CD4-positive, alpha-beta T cell treated with Interleukin-10 for 1 hour (primary cell): ENCODE measurements around the gene EBF4.
"Not testable (repeated sequence)": the region's sequence is repeated elsewhere in the genome, so short reads cannot be mapped to it uniquely, and the experiment has no call there.

Source experiments
- DNase-seq: peaks from one replicate; pipeline ENCODE4 v3.0.0-alpha.2; 2020

Gene EBF4

GRCh38 chr20:2680046-2680445 lies 12.5 kb upstream of the EBF4 start:
- no peak for DNase-seq

DNA sequence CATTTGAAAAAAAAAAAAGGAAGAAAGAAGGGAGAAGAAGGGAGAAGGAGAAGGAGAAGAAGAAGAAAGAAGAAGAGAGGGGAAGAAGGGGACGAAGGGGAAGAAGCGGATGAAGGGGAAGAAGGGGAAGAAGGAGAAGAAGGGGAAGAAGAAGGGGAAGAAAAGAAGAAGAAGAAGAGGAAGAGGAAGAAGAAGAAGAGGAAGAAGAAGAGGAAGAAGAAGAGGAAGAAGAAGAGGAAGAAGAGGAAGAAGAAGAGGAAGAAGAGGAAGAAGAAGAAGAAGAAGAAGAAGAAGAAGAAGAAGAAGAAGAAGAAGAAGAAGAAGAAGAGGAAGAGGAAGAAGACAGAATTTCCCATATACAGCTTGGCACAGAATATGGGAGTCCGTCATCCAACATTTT lies 10.5 kb upstream of the EBF4 start:
- not testable (repeated sequence) for DNase-seq

DNA sequence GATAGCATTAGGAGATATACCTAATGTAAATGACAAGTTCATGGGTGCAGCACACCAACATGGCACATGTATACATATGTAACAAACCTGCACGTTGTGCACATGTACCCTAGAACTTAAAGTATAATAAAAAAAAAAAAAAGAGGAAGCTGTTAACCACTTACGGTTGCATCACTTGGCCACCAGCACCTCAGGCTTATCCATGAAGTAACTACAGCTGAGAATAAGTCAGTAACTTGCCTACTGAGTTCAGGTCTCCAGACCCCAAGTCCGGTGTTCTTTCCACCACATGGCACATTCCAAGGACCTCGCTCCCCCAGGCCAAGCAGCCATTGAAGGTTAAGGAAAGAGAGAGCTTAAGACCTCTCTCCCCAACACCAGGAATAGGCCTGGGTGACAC lies 7.8 kb upstream of the EBF4 start:
- DNase-seq = not testable (repeated sequence)

GRCh38 chr20:2687514-2687913 lies 5.1 kb upstream of the EBF4 start:
- no peak for DNase-seq

GRCh38 chr20:2688041-2688591 lies 4.5 kb upstream of the EBF4 start:
- DNase-seq = peak; percentile 83

DNA sequence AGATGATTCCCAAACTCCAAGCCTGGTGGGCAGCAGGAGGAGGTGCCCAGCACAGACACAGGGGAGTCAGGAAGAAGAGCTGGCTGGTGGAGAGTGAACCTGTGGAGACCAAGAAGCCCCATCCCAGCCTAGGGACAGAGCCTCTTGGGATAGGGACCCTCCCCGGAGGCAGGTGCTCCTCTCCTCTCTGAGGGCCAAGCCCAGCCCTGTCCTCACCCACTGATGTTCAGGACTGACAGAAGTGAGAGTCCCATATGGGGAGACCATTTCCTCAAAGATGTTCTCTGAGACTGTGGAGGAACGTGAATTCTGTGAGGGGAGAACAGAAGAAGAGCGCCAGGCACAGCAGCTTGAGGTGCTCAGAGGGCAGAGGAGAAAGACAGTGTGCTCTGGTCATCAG lies 2.4 kb upstream of the EBF4 start:
- DNase-seq = no peak

DNA sequence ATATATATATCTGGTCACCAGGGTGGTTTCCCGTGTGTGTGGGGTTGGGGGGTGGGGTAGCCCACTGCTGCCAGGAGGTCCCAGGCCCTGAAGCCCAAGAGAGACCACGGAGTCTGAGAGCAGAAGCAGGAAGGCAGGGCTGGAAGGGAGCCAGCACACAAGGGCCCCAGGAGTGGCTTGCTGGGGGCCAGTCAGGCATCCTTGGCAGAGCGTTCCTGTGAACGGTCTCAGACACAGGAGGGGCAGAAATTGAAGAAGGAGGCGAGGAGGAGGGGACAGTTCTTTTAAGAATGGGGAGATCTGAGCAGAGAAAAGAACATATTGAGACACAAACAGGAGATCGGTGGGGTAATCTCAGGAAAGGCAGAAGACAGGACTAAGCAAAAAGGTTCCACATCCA lies 1.9 kb upstream of the EBF4 start:
- DNase-seq = no peak

- DNase-seq = no peak
Measured at GRCh38 chr20:2691127-2691526, 1.5 kb upstream of the EBF4 start.

DNA sequence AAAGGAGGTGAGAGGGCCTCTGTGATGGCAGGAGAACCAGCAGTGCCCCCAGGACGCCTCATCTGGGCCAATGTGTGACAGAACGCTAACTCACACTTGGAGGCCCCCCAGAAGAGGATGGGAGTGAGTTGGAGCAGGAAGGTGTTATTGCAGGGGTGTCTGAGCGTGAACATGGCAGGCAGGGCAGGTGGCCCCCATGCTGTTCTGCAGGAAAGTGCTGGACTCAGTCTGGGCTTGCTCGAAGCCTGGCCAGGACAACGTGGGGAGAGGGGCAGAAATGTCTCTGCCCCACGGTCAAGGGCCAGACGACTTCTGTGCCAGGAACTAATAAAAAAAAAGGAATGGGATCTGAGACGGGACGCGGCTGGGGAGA lies 931 bp upstream of the EBF4 start:
- no peak for DNase-seq

GRCh38 chr20:2692886-2693285 lies 306 bp downstream of the EBF4 start:
- no peak for DNase-seq

GRCh38 chr20:2693286-2694007 lies 867 bp downstream of the EBF4 start:
- peak; percentile 63 for DNase-seq

GRCh38 chr20:2694008-2694471 lies 1.5 kb downstream of the EBF4 start:
- DNase-seq = peak; percentile 8

- DNase-seq = no peak
Measured at GRCh38 chr20:2694519-2694918, 1.9 kb downstream of the EBF4 start.

DNA sequence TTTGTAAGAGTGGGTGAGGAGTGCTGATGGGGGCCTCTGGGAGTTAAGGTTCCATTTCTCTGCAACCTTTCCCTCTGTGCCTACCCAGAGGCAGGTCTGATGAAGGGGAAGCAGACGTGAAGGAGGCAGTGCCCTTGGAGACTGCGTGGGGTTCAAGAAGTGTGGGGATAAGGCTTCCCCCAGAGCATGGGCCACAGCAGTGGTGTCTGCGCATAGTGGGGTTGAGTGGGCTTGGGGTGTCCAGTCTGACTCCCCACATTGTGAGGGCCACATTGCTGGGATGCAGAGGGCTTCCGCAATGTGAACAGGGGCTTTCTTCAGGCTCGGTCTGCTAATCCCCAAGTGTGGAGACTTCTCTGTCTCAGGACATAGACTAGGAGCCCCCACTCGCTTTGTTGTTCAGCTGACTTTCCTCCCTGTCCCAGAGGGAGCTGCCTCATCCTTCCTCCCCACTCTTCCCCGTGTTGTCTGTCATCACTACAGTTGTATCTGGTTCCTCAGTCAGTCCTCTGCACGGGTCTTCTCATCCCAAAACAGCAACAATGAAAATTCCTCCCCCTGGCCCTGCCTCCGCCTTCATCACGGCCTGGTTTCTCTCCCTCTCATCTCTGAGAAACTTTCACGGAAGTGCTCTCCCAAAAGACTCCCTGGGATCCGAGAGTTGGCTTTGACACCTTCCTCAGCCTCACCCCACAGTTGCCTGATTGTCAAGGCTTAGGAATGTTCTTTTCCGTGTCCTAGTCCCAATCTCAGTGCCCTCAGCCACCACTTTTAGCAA lies 2.8 kb downstream of the EBF4 start:
- DNase-seq = no peak

DNA sequence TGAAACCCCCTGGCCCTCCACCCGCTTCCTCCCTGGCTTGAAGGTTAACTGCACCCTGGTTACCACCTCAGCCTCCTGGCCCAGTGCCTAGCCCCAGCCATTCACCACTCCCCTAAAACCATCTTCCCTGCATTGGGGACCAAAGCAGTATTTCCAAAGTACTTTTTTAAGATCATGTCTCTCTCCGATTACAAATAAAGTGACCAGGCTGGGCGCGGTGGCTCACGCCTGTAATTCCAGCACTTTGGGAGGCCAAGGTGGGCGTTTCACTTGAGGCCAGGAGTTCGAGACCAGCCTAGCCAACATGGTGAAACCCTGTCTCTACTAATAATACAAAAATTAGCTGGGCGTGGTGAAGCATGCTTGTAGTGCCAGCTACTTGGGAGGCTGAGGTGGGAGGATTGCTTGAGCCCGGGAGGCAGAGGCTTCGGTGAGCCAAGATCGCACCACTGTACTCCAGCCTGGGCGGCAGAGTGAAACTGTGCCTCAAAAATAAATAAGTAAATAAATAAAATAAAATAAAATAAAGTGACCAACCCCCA lies 3.5 kb downstream of the EBF4 start:
- not testable (repeated sequence) for DNase-seq

- no peak for DNase-seq
Measured at GRCh38 chr20:2696646-2697045, 4.1 kb downstream of the EBF4 start.

GRCh38 chr20:2697768-2698167 lies 5.2 kb downstream of the EBF4 start:
- no peak for DNase-seq

DNA sequence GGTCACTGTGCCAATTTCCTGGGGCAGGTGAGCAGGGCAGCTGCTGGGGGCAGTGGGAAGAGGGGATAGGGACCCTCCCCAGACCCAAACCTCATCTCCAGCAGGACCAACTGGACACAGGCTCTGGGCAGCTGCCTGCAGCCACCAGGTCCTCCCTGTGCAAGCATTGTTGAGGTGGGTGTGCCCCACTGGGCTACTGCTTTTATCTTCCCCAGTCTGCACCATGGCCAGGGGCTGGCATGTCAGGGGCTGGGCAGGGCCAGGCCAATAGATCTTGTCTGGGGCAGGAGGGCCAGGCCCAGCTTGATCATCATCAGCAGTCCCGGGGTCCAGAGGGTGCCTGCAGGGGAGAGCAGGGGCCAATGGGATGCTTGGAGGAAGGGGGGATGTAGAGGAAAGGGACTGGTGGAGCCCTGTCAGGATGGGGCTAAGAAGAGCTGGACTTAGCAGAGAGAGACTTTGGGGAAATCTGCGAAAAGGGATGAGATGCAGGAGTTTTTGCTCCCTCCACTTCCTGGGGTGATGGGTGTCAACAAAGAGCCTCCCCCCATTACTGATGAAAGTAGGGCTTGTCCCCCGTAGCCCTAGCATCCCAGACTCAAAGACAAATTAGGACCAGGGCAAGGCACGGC lies 5.7 kb downstream of the EBF4 start:
- DNase-seq = no peak

DNA sequence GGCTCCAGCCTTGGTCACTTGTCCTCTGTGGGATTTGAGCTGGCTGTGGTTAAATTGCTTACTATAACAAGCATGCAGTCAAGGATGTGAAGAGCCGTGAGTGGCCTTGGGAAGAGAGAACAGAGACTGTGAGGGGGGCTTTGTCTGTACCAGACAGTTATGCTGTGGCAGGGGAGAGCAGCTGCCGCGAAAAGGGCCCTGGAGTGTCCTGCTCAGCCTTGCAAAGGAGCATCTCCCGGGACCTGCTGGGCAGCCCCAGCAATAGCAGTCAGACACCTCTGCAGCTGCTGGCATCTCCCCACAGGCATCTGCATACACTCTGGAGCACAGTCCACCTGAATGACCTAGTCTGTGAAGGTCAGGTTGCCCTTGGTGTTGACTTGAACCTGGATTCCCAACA lies 6.3 kb downstream of the EBF4 start:
- DNase-seq = no peak

- DNase-seq = no peak
Measured at GRCh38 chr20:2699775-2700413, 7.3 kb downstream of the EBF4 start.

DNA sequence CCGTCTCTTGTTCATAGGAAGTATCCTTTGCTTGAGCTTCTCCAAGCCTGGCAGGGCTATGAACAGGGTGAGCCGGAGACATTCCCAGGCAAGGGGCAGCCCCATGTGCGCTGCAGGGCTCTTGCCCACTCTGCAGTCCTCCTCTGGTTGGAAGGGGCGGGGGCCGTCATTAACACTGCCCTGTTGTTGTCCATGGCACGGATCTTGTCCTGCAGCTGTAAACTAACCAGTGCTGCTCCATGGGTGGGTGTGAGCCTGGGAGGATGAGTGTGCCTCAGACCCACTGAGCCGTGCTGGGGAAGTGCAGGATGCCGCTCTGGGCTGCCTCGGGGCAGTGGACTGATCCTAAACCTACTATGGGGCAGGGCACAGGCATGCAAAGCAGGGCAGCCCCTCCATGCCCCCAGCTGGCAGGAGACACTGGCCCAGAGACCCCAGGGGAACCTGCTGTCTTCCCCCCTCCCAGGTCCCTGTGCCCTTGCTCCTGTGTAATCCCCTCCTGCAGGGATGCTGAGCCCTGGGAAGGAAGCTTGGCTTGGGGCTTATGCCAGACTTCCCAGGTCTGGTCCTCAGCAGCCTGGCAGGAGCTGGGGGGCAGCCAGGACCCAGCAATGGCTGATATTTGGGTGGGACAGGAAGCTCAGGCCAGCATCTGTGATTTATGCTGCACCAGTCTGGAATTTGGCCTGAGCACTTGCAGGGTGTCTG lies 8.5 kb downstream of the EBF4 start:
- no peak for DNase-seq

DNA sequence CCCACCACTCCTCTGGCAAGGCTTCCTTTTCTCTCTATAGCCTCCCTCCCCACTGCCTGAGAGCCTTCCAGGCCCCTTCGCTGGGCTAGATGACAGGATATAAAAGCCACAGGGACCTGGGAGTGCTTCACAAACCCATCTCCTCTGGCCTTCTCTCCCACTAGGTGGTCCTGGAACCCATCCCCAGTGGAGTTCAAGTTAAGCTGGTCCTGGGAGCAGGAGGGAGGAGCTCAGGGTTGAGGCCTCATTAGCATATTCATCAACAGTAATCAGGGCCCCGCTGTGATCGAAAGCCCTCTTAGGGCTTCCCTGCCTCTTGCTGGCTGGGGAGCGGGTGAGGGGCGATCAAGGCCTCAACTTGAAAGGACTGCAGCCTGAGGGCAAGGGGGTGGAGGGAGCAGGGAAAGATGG lies 9.1 kb downstream of the EBF4 start:
- DNase-seq = no peak
